Loucy (cell line): ENCODE data around the gene POU2F3.

ENCODE experiments used
- H2AFZ ChIP-seq: fragments of 200-600 bp; sonication (generic); 2 replicates; pipeline ENCODE4 v1.6.0; 2016; ENCODE audit warnings: antibody characterized with exemption, mild to moderate bottlenecking, low read length, moderate library complexity
- H3F3A ChIP-seq: fragments of 200-600 bp; 2 replicates; pipeline ENCODE4 v1.6.0; 2016; ENCODE audit warnings: antibody characterized with exemption, low read depth, mild to moderate bottlenecking
- H3K27me3 ChIP-seq: fragments of 200-600 bp; sonication (generic); 2 replicates; pipeline ENCODE4 v1.6.1; 2014; ENCODE audit warnings: low read length, mild to moderate bottlenecking; ENCODE audit not compliant: insufficient read depth, poor library complexity, severe bottlenecking
- H3K36me3 ChIP-seq: fragments of 200-600 bp; sonication (generic); 2 replicates; pipeline ENCODE4 v1.6.1; 2016; ENCODE audit warnings: low read length; ENCODE audit not compliant: insufficient read depth
- H3K4me1 ChIP-seq: fragments of 200-600 bp; sonication (generic); 2 replicates; pipeline ENCODE4 v1.5.1; 2014; ENCODE audit warnings: low read length, mild to moderate bottlenecking; ENCODE audit not compliant: insufficient read depth, poor library complexity, severe bottlenecking
- H3K4me2 ChIP-seq: fragments of 200-600 bp; sonication (generic); 2 replicates; pipeline ENCODE4 v1.6.0; 2014; ENCODE audit warnings: antibody characterized with exemption, low read length, low read depth, mild to moderate bottlenecking; ENCODE audit not compliant: poor library complexity, severe bottlenecking
- H3K4me3 ChIP-seq: fragments of 200-600 bp; sonication (generic); 2 replicates; pipeline ENCODE4 v1.5.1; 2014; ENCODE audit warnings: low read length, mild to moderate bottlenecking, mixed read lengths; ENCODE audit not compliant: poor library complexity, severe bottlenecking
- H3K79me2 ChIP-seq: fragments of 200-600 bp; sonication (generic); 2 replicates; pipeline ENCODE4 v1.6.1; 2014; ENCODE audit warnings: low read length; ENCODE audit not compliant: insufficient read depth
- H3K9ac ChIP-seq: fragments of 200-600 bp; sonication (generic); 2 replicates; pipeline ENCODE4 v1.6.0; 2014; ENCODE audit warnings: mild to moderate bottlenecking, low read depth, low read length, moderate library complexity; ENCODE audit not compliant: poor library complexity, severe bottlenecking
- H3K9me2 ChIP-seq: fragments of 200-600 bp; sonication (generic); replicated peaks from 2 replicates; pipeline ENCODE4 v1.6.1; 2016; ENCODE audit warnings: low read depth, low read length, mixed read lengths
- H3K9me3 ChIP-seq: fragments of 200-600 bp; sonication (generic); 2 replicates; pipeline ENCODE4 v1.6.1; 2014; ENCODE audit warnings: mild to moderate bottlenecking, antibody characterized with exemption, low read length, low read depth; ENCODE audit not compliant: insufficient read depth
- H4K20me1 ChIP-seq: fragments of 200-600 bp; sonication (generic); 2 replicates; pipeline ENCODE4 v1.6.0; 2014; ENCODE audit warnings: antibody characterized with exemption, low read length, mild to moderate bottlenecking; ENCODE audit not compliant: insufficient read depth, poor library complexity, severe bottlenecking
- CTCF ChIP-seq: fragments of 200-600 bp; sonication (generic); conservative IDR thresholded peaks from 2 replicates; pipeline ENCODE4 v1.5.1; 2014; ENCODE audit warnings: mild to moderate bottlenecking, antibody characterized with exemption, low read length
- EZH2phosphoT487 ChIP-seq: fragments of 200-600 bp; IDR thresholded peaks from 2 replicates; pipeline ENCODE4 v1.6.1; 2018; ENCODE audit warnings: antibody characterized with exemption, mild to moderate bottlenecking, moderate library complexity, borderline replicate concordance

POU2F3 gene

GRCh38 chr11:120194166-120194565 is 45.8 kb upstream of the POU2F3 start:
- no peaks in the 10 kb centered on the region for H3K79me2 ChIP-seq
- H2AFZ ChIP-seq, result no peak overlapping the region
- H3K4me3 ChIP-seq, result no peak overlapping the region
- H3K9me2 ChIP-seq, result no peaks in the 10 kb centered on the region
- H4K20me1 ChIP-seq, result no peaks in the 10 kb centered on the region
- no peaks in the 10 kb centered on the region for H3K9me3 ChIP-seq
- no peaks in the 10 kb centered on the region for H3K4me1 ChIP-seq
- TF ChIP-seq EZH2phosphoT487 (no peak), CTCF (no peak)
- no peaks in the 10 kb centered on the region for H3F3A ChIP-seq
- H3K9ac ChIP-seq, result no peak overlapping the region
- no peaks in the 10 kb centered on the region for H3K27me3 ChIP-seq
- no peak overlapping the region for H3K4me2 ChIP-seq
- H3K36me3 ChIP-seq, result no peaks in the 10 kb centered on the region

GRCh38 chr11:120195601-120196320 is 44.2 kb upstream of the POU2F3 start:
- Histone ChIP-seq H3K4me1 (no peaks in the 10 kb centered on the region), H3K9ac (no peak overlapping the region), H4K20me1 (no peaks in the 10 kb centered on the region), H3K9me3 (no peaks in the 10 kb centered on the region), H2AFZ (no peak overlapping the region), H3K4me3 (no peak overlapping the region), H3K4me2 (no peak overlapping the region), H3K9me2 (no peaks in the 10 kb centered on the region), H3F3A (no peaks in the 10 kb centered on the region), H3K27me3 (no peaks in the 10 kb centered on the region), H3K79me2 (no peaks in the 10 kb centered on the region), H3K36me3 (no peaks in the 10 kb centered on the region)
- TF ChIP-seq CTCF (no peak), EZH2phosphoT487 (no peak)

GRCh38 chr11:120196826-120197225 is 43.1 kb upstream of the POU2F3 start:
- Histone ChIP-seq H2AFZ (no peak overlapping the region), H3K9ac (no peak overlapping the region), H3K9me3 (no peaks in the 10 kb centered on the region), H3F3A (no peaks in the 10 kb centered on the region), H3K4me2 (no peak overlapping the region), H3K9me2 (no peaks in the 10 kb centered on the region), H3K4me1 (no peaks in the 10 kb centered on the region), H3K4me3 (no peak overlapping the region), H3K36me3 (no peaks in the 10 kb centered on the region), H4K20me1 (no peaks in the 10 kb centered on the region), H3K79me2 (no peaks in the 10 kb centered on the region), H3K27me3 (no peaks in the 10 kb centered on the region)
- TF ChIP-seq CTCF (no peak), EZH2phosphoT487 (no peak)
